Neural progenitor cell (in vitro differentiated cells): ENCODE data around the gene FAM50B. TPM values are rescaled to one million over a fixed set of nuclear protein-coding genes. Genes with fewer than 3 reads are reported as not detected.

ENCODE experiments used
- DNase-seq: peaks from one replicate; pipeline ENCODE4 v3.0.0-alpha.2; 2016; ENCODE audit warnings: low spot score
- H2AFZ ChIP-seq: fragments of 200-600 bp; sonication (generic); replicated peaks from 2 replicates; pipeline ENCODE4 v1.6.1; 2016; ENCODE audit warnings: antibody characterized with exemption
- H3F3A ChIP-seq: fragments of 200-600 bp; sonication (generic); 2 replicates; pipeline ENCODE4 v1.6.1; 2016; ENCODE audit warnings: antibody characterized with exemption, low read depth
- H3K27ac ChIP-seq: fragments of 200-600 bp; sonication (generic); 2 replicates; pipeline ENCODE4 v1.5.1; 2016; ENCODE audit warnings: mild to moderate bottlenecking
- H3K27me3 ChIP-seq: fragments of 200-600 bp; sonication (generic); 2 replicates; pipeline ENCODE4 v1.6.1; 2016; ENCODE audit warnings: mild to moderate bottlenecking, moderate library complexity
- H3K36me3 ChIP-seq: fragments of 200-600 bp; sonication (generic); 2 replicates; pipeline ENCODE4 v1.5.1; 2016
- H3K4me1 ChIP-seq: fragments of 200-600 bp; sonication (generic); 2 replicates; pipeline ENCODE4 v1.6.1; 2016; ENCODE audit warnings: mixed run types
- H3K4me2 ChIP-seq: fragments of 200-600 bp; sonication (generic); 2 replicates; pipeline ENCODE4 v1.6.1; 2016
- H3K4me3 ChIP-seq: fragments of 200-600 bp; sonication (generic); 2 replicates; pipeline ENCODE4 v1.5.1; 2016
- H3K79me2 ChIP-seq: fragments of 200-600 bp; sonication (generic); 2 replicates; pipeline ENCODE4 v1.6.1; 2016; ENCODE audit warnings: low read depth
- H3K9ac ChIP-seq: fragments of 200-600 bp; sonication (generic); 2 replicates; pipeline ENCODE4 v1.6.1; 2016
- H3K9me3 ChIP-seq: fragments of 200-600 bp; sonication (generic); 2 replicates; pipeline ENCODE4 v1.5.1; 2016; ENCODE audit warnings: low read depth
- H4K20me1 ChIP-seq: fragments of 200-600 bp; sonication (generic); 2 replicates; pipeline ENCODE4 v1.6.1; 2016; ENCODE audit warnings: low read depth
- H3K27ac Mint-ChIP-seq: 3 replicates; pipeline ENCODE4 v1.8.0; 2021; ENCODE audit warnings: mixed read lengths
- H3K27me3 Mint-ChIP-seq: 2 replicates; pipeline ENCODE4 v1.8.0; 2022; ENCODE audit warnings: low read depth, mild to moderate bottlenecking, inconsistent platforms, moderate library complexity, mixed read lengths; ENCODE audit not compliant: insufficient read depth
- H3K36me3 Mint-ChIP-seq: 3 replicates; pipeline ENCODE4 v1.8.0; 2021; ENCODE audit warnings: mixed read lengths
- H3K4me1 Mint-ChIP-seq: 3 replicates; pipeline ENCODE4 v1.8.0; 2021; ENCODE audit warnings: mixed read lengths
- H3K4me3 Mint-ChIP-seq: 3 replicates; pipeline ENCODE4 v1.8.0; 2021; ENCODE audit warnings: mild to moderate bottlenecking, moderate library complexity, mixed read lengths
- H3K9me3 Mint-ChIP-seq: 3 replicates; pipeline ENCODE4 v1.8.0; 2020; ENCODE audit warnings: mixed read lengths
- CTCF ChIP-seq: fragments of 200-600 bp; sonication (generic); IDR thresholded peaks from 2 replicates; pipeline ENCODE4 v1.5.1; 2017; ENCODE audit warnings: antibody characterized with exemption, mild to moderate bottlenecking
- EZH2 ChIP-seq: fragments of 200-600 bp; sonication (generic); IDR thresholded peaks from 2 replicates; pipeline ENCODE4 v1.6.1; 2017; ENCODE audit warnings: antibody characterized with exemption, mild to moderate bottlenecking, moderate library complexity
- EZH2phosphoT487 ChIP-seq: fragments of 200-600 bp; sonication (generic); IDR thresholded peaks from 2 replicates; pipeline ENCODE4 v1.6.1; 2017; ENCODE audit warnings: antibody characterized with exemption
- total RNA-seq: library from RNA; depleted of rRNA; stranded (reverse); fragments of >200 nt; gene quantifications from 2 replicates; pipeline ENCODE4 v1.2.3, GENCODE V29; 2015; ENCODE audit warnings: low replicate concordance

FAM50B gene
- total RNA-seq, 1 donor from 2014 or later, result 2.8 TPM

DNA sequence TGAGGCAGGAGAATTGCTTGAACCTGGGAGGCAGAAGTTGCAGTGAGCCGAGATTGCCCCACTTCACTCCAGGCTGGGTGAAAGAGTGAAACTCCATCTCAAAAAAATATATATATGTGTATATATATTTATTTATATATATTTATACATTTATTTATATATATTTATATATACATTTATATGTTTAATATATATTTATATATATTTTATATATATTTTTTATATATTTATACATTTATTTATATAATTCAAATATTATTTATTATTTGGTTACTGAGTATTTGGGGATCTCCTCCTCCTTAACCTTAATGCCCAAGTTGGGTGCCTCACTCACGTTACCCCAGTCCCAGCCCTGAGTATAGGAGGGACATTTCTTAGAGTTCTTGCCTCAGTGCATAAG lies 2.7 kb downstream of the FAM50B start:
- Mint-ChIP-seq H3K9me3 (peaks cover 12% of the 10 kb centered on the region), H3K36me3 (peaks cover 5% of the 10 kb centered on the region), H3K4me1 (peaks cover 3% of the 10 kb centered on the region), H3K27ac (peak overlapping the region; percentile 46), H3K4me3 (no peak overlapping the region), H3K27me3 (peaks cover 3% of the 10 kb centered on the region)
- Histone ChIP-seq H3K27ac (no peak overlapping the region), H3K79me2 (no peaks in the 10 kb centered on the region), H4K20me1 (no peaks in the 10 kb centered on the region), H3K27me3 (no peaks in the 10 kb centered on the region), H3K36me3 (no peaks in the 10 kb centered on the region), H3K4me2 (no peak overlapping the region), H2AFZ (no peak overlapping the region), H3F3A (no peaks in the 10 kb centered on the region), H3K9ac (no peak overlapping the region), H3K4me1 (no peaks in the 10 kb centered on the region), H3K9me3 (no peaks in the 10 kb centered on the region), H3K4me3 (no peak overlapping the region)
- DNase-seq, result no peak
- TF ChIP-seq EZH2phosphoT487 (no peak), EZH2 (no peak), CTCF (no peak)

DNA sequence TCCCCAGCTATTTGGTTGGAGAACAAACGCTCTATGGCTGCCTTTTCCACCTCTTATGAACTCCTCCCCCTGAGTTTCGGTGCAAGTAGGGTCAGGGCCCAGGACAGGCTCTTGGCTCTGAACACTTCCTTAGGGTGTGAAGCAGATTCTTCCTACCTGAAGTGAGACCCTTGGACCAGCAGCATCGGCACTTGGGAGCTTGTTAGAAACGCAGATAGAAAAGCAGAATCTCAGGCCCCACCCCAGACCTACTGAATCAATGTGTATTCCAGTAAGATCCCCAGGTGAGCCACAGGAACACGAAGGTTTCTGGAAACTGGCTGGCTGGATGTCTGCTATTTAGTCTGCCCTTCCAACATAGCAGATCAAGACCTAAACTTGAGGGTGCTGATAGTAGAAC lies 3.2 kb downstream of the FAM50B start:
- Histone ChIP-seq H3K9ac (no peak overlapping the region), H3K79me2 (no peaks in the 10 kb centered on the region), H3F3A (no peaks in the 10 kb centered on the region), H3K36me3 (no peaks in the 10 kb centered on the region), H3K27ac (no peak overlapping the region), H3K9me3 (no peaks in the 10 kb centered on the region), H3K4me2 (no peak overlapping the region), H3K4me3 (no peak overlapping the region), H3K27me3 (no peaks in the 10 kb centered on the region), H4K20me1 (no peaks in the 10 kb centered on the region), H2AFZ (no peak overlapping the region), H3K4me1 (no peaks in the 10 kb centered on the region)
- Mint-ChIP-seq H3K27me3 (peaks cover 3% of the 10 kb centered on the region), H3K36me3 (peaks cover 5% of the 10 kb centered on the region), H3K9me3 (peaks cover 12% of the 10 kb centered on the region), H3K4me3 (no peak overlapping the region), H3K27ac (no peak overlapping the region), H3K4me1 (peaks cover 3% of the 10 kb centered on the region)
- DNase-seq, result no peak
- TF ChIP-seq EZH2phosphoT487, result no peak

DNA sequence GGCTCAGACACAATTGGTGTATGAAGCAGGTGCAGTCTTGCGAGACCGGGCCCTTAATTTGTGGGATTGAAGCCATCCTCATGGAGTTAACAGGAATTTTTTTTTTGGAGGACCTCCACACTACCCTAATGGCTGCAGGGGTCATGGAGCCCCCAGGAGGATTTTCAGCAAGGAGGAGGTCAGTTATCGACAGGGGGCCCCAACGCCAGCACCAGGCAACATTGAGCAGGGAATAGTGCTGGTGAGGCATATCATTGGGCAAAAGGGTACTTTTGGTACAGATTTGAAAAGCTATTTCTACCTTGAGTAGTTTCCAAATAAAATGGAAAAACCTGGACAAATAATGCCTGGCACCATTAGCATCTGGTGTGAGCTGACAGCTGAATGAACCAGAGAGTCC lies 6.7 kb downstream of the FAM50B start:
- Mint-ChIP-seq H3K4me1 (no peaks in the 10 kb centered on the region), H3K27ac (no peak overlapping the region), H3K4me3 (no peak overlapping the region), H3K27me3 (no peaks in the 10 kb centered on the region), H3K36me3 (no peaks in the 10 kb centered on the region), H3K9me3 (no peaks in the 10 kb centered on the region)
- TF ChIP-seq EZH2phosphoT487, result no peak
- TF ChIP-seq CTCF, result no peak
- TF ChIP-seq EZH2, result no peak
- Histone ChIP-seq H3K4me1 (no peaks in the 10 kb centered on the region), H3K9me3 (no peaks in the 10 kb centered on the region), H3K27me3 (no peaks in the 10 kb centered on the region), H3K27ac (no peak overlapping the region), H3K36me3 (no peaks in the 10 kb centered on the region), H3K79me2 (no peaks in the 10 kb centered on the region), H3K9ac (no peak overlapping the region), H3K4me2 (no peak overlapping the region), H4K20me1 (no peaks in the 10 kb centered on the region), H2AFZ (no peak overlapping the region), H3F3A (no peaks in the 10 kb centered on the region), H3K4me3 (no peak overlapping the region)
- DNase-seq, result no peak

- H3K27me3 Mint-ChIP-seq, result no peaks in the 10 kb centered on the region
Measured at GRCh38 chr6:3856576-3856975, 7.4 kb downstream of the FAM50B start.

More at GRCh38 chr6:3856576-3856975, 7.4 kb downstream of the FAM50B start:
- H3K4me2 ChIP-seq, result no peak overlapping the region
- H3K9me3 Mint-ChIP-seq, result peaks cover 2% of the 10 kb centered on the region
- no peaks in the 10 kb centered on the region for H4K20me1 ChIP-seq
- DNase-seq, result no peak
- H3K4me3 Mint-ChIP-seq, result no peak overlapping the region
- H3K4me3 ChIP-seq, result no peak overlapping the region
- no peak for TF ChIP-seq EZH2
- TF ChIP-seq CTCF, result no peak
- TF ChIP-seq EZH2phosphoT487, result no peak
- H3K27ac ChIP-seq, result no peak overlapping the region
- H3K9ac ChIP-seq, result no peak overlapping the region
- H3K4me1 ChIP-seq, result no peaks in the 10 kb centered on the region
- H3K27ac Mint-ChIP-seq, result no peak overlapping the region
- no peaks in the 10 kb centered on the region for H3F3A ChIP-seq
- no peaks in the 10 kb centered on the region for H3K36me3 Mint-ChIP-seq
- H2AFZ ChIP-seq, result no peak overlapping the region
- H3K79me2 ChIP-seq, result no peaks in the 10 kb centered on the region
- no peaks in the 10 kb centered on the region for H3K36me3 ChIP-seq
- H3K4me1 Mint-ChIP-seq, result no peaks in the 10 kb centered on the region
- no peaks in the 10 kb centered on the region for H3K9me3 ChIP-seq
- no peaks in the 10 kb centered on the region for H3K27me3 ChIP-seq
